ENCODE results near the gene RALGAPA1.

DNA sequence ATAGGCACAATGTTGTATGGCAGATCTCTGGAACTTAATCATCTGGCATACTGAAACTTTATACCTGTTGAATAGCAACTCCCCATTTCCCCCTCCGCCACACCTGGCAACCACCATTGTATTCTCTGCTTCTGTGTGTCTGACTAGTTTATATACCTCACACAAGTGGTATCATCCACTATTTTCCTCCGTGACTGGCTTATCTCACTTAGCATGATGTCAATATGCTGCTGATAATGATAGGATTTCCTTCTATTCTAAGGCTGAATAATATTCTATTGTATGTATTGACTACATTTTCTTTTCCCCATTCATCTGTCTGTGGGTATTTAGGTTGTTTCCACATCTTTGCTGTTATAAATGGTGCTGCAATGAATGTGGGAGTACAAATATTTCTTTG is 38.5 kb upstream of the RALGAPA1 start:
- TF ChIP-seq YY1 (IDR thresholded peaks at IDR 0.05; ENCODE audit: insufficient read depth, insufficient read length): no peak
- no peak for TF ChIP-seq ZNF274 (IDR thresholded peaks at IDR 0.05; ENCODE audit: low read depth, low read length)
